H9 (cell line): Measurements from ENCODE around the gene TMEM273. TPM values are rescaled to one million over a fixed set of nuclear protein-coding genes. Genes with fewer than 3 reads are reported as not detected.

Source experiments
- DNase-seq: peaks from one replicate; pipeline ENCODE4 v3.0.0-alpha.2; 2017
- H2AFZ ChIP-seq: one replicate; pipeline ENCODE4 v1.6.1; 2013; ENCODE audit warnings: mild to moderate bottlenecking, low read length, control low read depth, moderate library complexity
- H2AK5ac ChIP-seq: 2 replicates; pipeline ENCODE4 v1.6.1; 2013; ENCODE audit warnings: low read length, control low read depth, mixed read lengths; ENCODE audit not compliant: insufficient read length
- H2BK120ac ChIP-seq: one replicate; pipeline ENCODE4 v1.6.1; 2013; ENCODE audit warnings: low read depth, mild to moderate bottlenecking, low read length, control low read depth, inconsistent platforms; ENCODE audit not compliant: poor library complexity, severe bottlenecking
- H2BK12ac ChIP-seq: 2 replicates; pipeline ENCODE4 v1.6.1; 2013; ENCODE audit warnings: low read length, control low read depth, mixed read lengths, low read depth; ENCODE audit not compliant: insufficient read length
- H2BK15ac ChIP-seq: 2 replicates; pipeline ENCODE4 v1.6.1; 2013; ENCODE audit warnings: low read depth, low read length, control low read depth
- H2BK20ac ChIP-seq: one replicate; pipeline ENCODE4 v1.6.1; 2013; ENCODE audit warnings: low read depth, mild to moderate bottlenecking, low read length, control low read depth, inconsistent platforms; ENCODE audit not compliant: poor library complexity, severe bottlenecking
- H2BK5ac ChIP-seq: 2 replicates; pipeline ENCODE4 v1.6.1; 2013; ENCODE audit warnings: low read length, control low read depth, mixed read lengths; ENCODE audit not compliant: insufficient read length
- H3K14ac ChIP-seq: 2 replicates; pipeline ENCODE4 v1.6.1; 2013; ENCODE audit warnings: low read length, control low read depth; ENCODE audit not compliant: insufficient read depth
- H3K18ac ChIP-seq: 2 replicates; pipeline ENCODE4 v1.6.1; 2013; ENCODE audit warnings: low read depth, mild to moderate bottlenecking, mixed read lengths, low read length, control low read depth; ENCODE audit not compliant: insufficient read length
- H3K23ac ChIP-seq: 2 replicates; pipeline ENCODE4 v1.6.1; 2013; ENCODE audit warnings: low read length, control low read depth, mixed read lengths, low read depth; ENCODE audit not compliant: insufficient read length
- H3K23me2 ChIP-seq: 2 replicates; pipeline ENCODE4 v1.6.1; 2013; ENCODE audit warnings: low read depth, mild to moderate bottlenecking, mixed read lengths, low read length, control low read depth; ENCODE audit not compliant: insufficient read length, poor library complexity, severe bottlenecking
- H3K27ac ChIP-seq: 2 replicates; pipeline ENCODE4 v1.5.1; 2013; ENCODE audit warnings: low read length, control low read depth, mixed read lengths, low read depth; ENCODE audit not compliant: insufficient read length
- H3K27me3 ChIP-seq: 2 replicates; pipeline ENCODE4 v1.6.1; 2013; ENCODE audit warnings: low read length, control low read depth, inconsistent platforms; ENCODE audit not compliant: insufficient read depth
- H3K4ac ChIP-seq: 2 replicates; pipeline ENCODE4 v1.6.1; 2013; ENCODE audit warnings: low read depth, mild to moderate bottlenecking, control low read depth, inconsistent platforms, low read length, moderate library complexity
- H3K4me1 ChIP-seq: 2 replicates; pipeline ENCODE4 v1.6.1; 2013; ENCODE audit warnings: low read length, control low read depth, inconsistent platforms; ENCODE audit not compliant: insufficient read depth
- H3K4me2 ChIP-seq: 2 replicates; pipeline ENCODE4 v1.6.1; 2013; ENCODE audit warnings: low read length, control low read depth, mixed read lengths; ENCODE audit not compliant: insufficient read length, insufficient read depth
- H3K56ac ChIP-seq: 2 replicates; pipeline ENCODE4 v1.6.1; 2013; ENCODE audit warnings: low read depth, mild to moderate bottlenecking, mixed read lengths, low read length, control low read depth; ENCODE audit not compliant: insufficient read length
- H3K79me1 ChIP-seq: 2 replicates; pipeline ENCODE4 v1.6.1; 2013; ENCODE audit warnings: low read depth, mild to moderate bottlenecking, moderate library complexity, low read length, control low read depth, inconsistent platforms; ENCODE audit not compliant: insufficient read depth, poor library complexity, severe bottlenecking
- H3K79me2 ChIP-seq: 2 replicates; pipeline ENCODE4 v1.6.1; 2013; ENCODE audit warnings: low read length, control low read depth, inconsistent platforms; ENCODE audit not compliant: insufficient read depth
- H3K9ac ChIP-seq: 2 replicates; pipeline ENCODE4 v1.6.1; 2013; ENCODE audit warnings: low read length, control low read depth, mixed read lengths; ENCODE audit not compliant: insufficient read length; ENCODE audit errors: extremely low read depth
- H3K9me3 ChIP-seq: one replicate; pipeline ENCODE4 v1.6.1; 2013; ENCODE audit warnings: low read depth, low read length, inconsistent platforms; ENCODE audit not compliant: control insufficient read depth
- H3T11ph ChIP-seq: one replicate; pipeline ENCODE4 v1.6.1; 2013; ENCODE audit warnings: mild to moderate bottlenecking, low read length, control low read depth, inconsistent platforms
- H4K20me1 ChIP-seq: one replicate; pipeline ENCODE4 v1.6.1; 2013; ENCODE audit not compliant: control insufficient read depth, insufficient read length, insufficient read depth
- H4K5ac ChIP-seq: 2 replicates; pipeline ENCODE4 v1.6.1; 2013; ENCODE audit warnings: low read depth, mild to moderate bottlenecking, mixed read lengths, low read length, control low read depth; ENCODE audit not compliant: insufficient read length
- H4K8ac ChIP-seq: replicated peaks from 2 replicates; pipeline ENCODE4 v1.6.1; 2013; ENCODE audit warnings: low read length, control low read depth, mixed read lengths, low read depth; ENCODE audit not compliant: insufficient read length
- H4K91ac ChIP-seq: 2 replicates; pipeline ENCODE4 v1.6.1; 2013; ENCODE audit warnings: low read depth, mild to moderate bottlenecking, moderate library complexity, mixed read lengths, low read length, control low read depth; ENCODE audit not compliant: insufficient read length
- H3K27ac Mint-ChIP-seq, 3 experiments: 2 replicates in 2 of 3; 3 replicates in 1 of 3; pipeline ENCODE4 v1.8.0; 2020 to 2021; ENCODE audit warnings: mixed read lengths in 3 of 3, mild to moderate bottlenecking in 1 of 3, moderate library complexity in 1 of 3
- H3K27me3 Mint-ChIP-seq: 2 replicates; pipeline ENCODE4 v1.8.0; 2021; ENCODE audit warnings: low read depth, mild to moderate bottlenecking, moderate library complexity, mixed read lengths
- H3K36me3 Mint-ChIP-seq, 3 experiments: 2 replicates in 2 of 3; 3 replicates in 1 of 3; pipeline ENCODE4 v1.8.0; 2020 to 2021; ENCODE audit warnings: low read depth in 3 of 3, mixed read lengths in 3 of 3; ENCODE audit not compliant: insufficient read depth in 1 of 3
- H3K4me1 Mint-ChIP-seq, 2 experiments: 2 replicates each; pipeline ENCODE4 v1.8.0; 2020; ENCODE audit warnings: mixed read lengths in 2 of 2
- H3K4me3 Mint-ChIP-seq, 2 experiments: 2 replicates in 1 of 2; 3 replicates in 1 of 2; pipeline ENCODE4 v1.8.0; 2020 to 2021; ENCODE audit warnings: mild to moderate bottlenecking in 2 of 2, mixed read lengths in 2 of 2, moderate library complexity in 1 of 2
- H3K9me3 Mint-ChIP-seq, 2 experiments: 2 replicates in 1 of 2; 3 replicates in 1 of 2; pipeline ENCODE4 v1.8.0; 2020; ENCODE audit warnings: mild to moderate bottlenecking in 2 of 2, mixed read lengths in 2 of 2, moderate library complexity in 1 of 2
- CTCF ChIP-seq: fragments of 200-600 bp; sonication (generic); conservative IDR thresholded peaks from 3 replicates; pipeline ENCODE4 v1.8.0; 2021; ENCODE audit warnings: antibody characterized with exemption, mild to moderate bottlenecking
- WGBS: extraction: QIAGEN DNeasy Blood & Tissue Kit; methylation state at CpG from one replicate; pipeline ENCODE4 v1.1.7; 2013; ENCODE audit warnings: missing lambda C conversion rate, low lambda C conversion rate, mixed read lengths; ENCODE audit not compliant: insufficient read length; ENCODE audit errors: extremely low coverage; 5-methylcytosine and 5-hydroxymethylcytosine counted together
- total RNA-seq: library from RNA; stranded (reverse); gene quantifications from 2 replicates; pipeline ENCODE4 v1.2.1, GENCODE V29; 2021

The TMEM273 gene
- total RNA-seq, 1 experiment from 2014 or later, result not detected

GRCh38 chr10:49175587-49176309 is 12.4 kb downstream of the TMEM273 start:
- Histone ChIP-seq H3K23ac (no peak overlapping the region), H3K9me3 (no peaks in the 10 kb centered on the region), H2AFZ (no peak overlapping the region), H2AK5ac (no peak overlapping the region), H2BK5ac (no peak overlapping the region), H3K9ac (no peak overlapping the region), H3K18ac (no peak overlapping the region), H2BK20ac (no peak overlapping the region), H3K56ac (no peak overlapping the region), H4K20me1 (no peaks in the 10 kb centered on the region), H3K4me1 (no peaks in the 10 kb centered on the region), H3K27ac (no peak overlapping the region), H3K79me1 (no peaks in the 10 kb centered on the region), H3T11ph (no peak overlapping the region), H4K5ac (no peak overlapping the region), H3K14ac (peak overlapping the region; percentile 31; the same call in 1 of the 2 replicates), H3K4me2 (no peak overlapping the region), H2BK120ac (no peak overlapping the region), H3K4ac (no peak overlapping the region), H3K79me2 (no peaks in the 10 kb centered on the region), H3K27me3 (no peaks in the 10 kb centered on the region), H3K23me2 (no peaks in the 10 kb centered on the region), H2BK15ac (no peak overlapping the region), H4K91ac (no peak overlapping the region), H2BK12ac (no peak overlapping the region), H4K8ac (no peak overlapping the region)
- WGBS, result no CpG with 5 or more reads among the region's 8 CpGs
- Mint-ChIP-seq H3K9me3 (0 out of 5 replicates have a peak, but pooled peaks cover 0 to 3% of the 10 kb centered on the region in 2 experiments), H3K36me3 (no peaks in the 10 kb centered on the region; a peak in 1 of 7 replicates), H3K4me3 (no peak overlapping the region), H3K4me1 (peaks cover 4 to 9% of the 10 kb centered on the region in 2 experiments), H3K27me3 (peaks cover 2% of the 10 kb centered on the region), H3K27ac (peak overlapping the region in 1 of 3 experiments; percentile 8; a peak in 1 of 7 replicates)
- no peak for TF ChIP-seq CTCF
- no peak for DNase-seq
